Tibial nerve (tissue), 4 donors: ENCODE data around the gene WDFY3.

Experiments
- EP300 ChIP-seq, 2 donors: sonication (generic); formaldehyde crosslinking; IDR thresholded peaks; one replicate each; pipeline ENCODE4 v1.6.1; 2017; ENCODE audit warnings: antibody characterized with exemption in 2 of 2, mild to moderate bottlenecking in 1 of 2
- TF ChIP-seq, protein P1 (sequence below), 5 experiments: fragments of 200-600 bp in 3 of 5; fragments of 450-650 bp in 2 of 5; sonication (generic) in 3 of 5; IDR thresholded peaks; one replicate each; pipeline ENCODE4 v1.5.1; 2016 to 2019; ENCODE audit warnings: antibody characterized with exemption in 5 of 5, mild to moderate bottlenecking in 3 of 5, moderate library complexity in 2 of 5

DNA sequence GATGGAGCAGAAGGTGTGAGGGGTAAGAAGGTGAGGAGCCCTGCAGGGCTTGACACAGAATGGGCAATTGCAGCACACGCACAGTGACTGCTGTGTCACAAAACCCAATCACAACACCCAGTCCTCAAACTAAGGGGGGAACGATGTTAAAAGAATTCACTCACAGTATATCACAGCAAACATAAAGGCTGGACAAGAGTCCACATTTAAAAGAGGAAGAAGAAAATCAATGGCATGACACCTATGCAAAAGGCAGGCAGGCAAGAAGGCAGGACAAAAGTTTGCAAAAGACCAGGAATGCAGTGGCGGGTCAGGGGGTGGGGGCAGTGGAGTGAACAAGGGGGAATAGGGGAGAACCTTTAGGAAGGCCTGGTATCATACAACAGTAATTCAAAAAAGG, 305.9 kb downstream of the WDFY3 start:
- TF ChIP-seq, protein P1, sequence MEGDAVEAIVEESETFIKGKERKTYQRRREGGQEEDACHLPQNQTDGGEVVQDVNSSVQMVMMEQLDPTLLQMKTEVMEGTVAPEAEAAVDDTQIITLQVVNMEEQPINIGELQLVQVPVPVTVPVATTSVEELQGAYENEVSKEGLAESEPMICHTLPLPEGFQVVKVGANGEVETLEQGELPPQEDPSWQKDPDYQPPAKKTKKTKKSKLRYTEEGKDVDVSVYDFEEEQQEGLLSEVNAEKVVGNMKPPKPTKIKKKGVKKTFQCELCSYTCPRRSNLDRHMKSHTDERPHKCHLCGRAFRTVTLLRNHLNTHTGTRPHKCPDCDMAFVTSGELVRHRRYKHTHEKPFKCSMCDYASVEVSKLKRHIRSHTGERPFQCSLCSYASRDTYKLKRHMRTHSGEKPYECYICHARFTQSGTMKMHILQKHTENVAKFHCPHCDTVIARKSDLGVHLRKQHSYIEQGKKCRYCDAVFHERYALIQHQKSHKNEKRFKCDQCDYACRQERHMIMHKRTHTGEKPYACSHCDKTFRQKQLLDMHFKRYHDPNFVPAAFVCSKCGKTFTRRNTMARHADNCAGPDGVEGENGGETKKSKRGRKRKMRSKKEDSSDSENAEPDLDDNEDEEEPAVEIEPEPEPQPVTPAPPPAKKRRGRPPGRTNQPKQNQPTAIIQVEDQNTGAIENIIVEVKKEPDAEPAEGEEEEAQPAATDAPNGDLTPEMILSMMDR (IDR thresholded peaks at IDR 0.05): no peak
- TF ChIP-seq EP300 (IDR thresholded peaks at IDR 0.05): no peak
